Parathyroid adenoma (tissue), 2 donors: ENCODE data around the gene IL13RA1.

ENCODE experiments used
- H2AFZ ChIP-seq: fragments of 300-600 bp; sonication (generic); one replicate; pipeline ENCODE4 v1.7.0; 2017; ENCODE audit warnings: antibody characterized with exemption, mild to moderate bottlenecking
- H3K27ac ChIP-seq: fragments of 300-600 bp; sonication (generic); one replicate; pipeline ENCODE4 v1.7.0; 2017
- H3K27me3 ChIP-seq: fragments of 300-600 bp; sonication (generic); one replicate; pipeline ENCODE4 v1.7.0; 2017; ENCODE audit warnings: low read length; ENCODE audit not compliant: control insufficient read depth, insufficient read depth
- H3K36me3 ChIP-seq: fragments of 300-600 bp; sonication (generic); one replicate; pipeline ENCODE4 v1.7.0; 2017; ENCODE audit warnings: low read length; ENCODE audit not compliant: control insufficient read depth, insufficient read depth
- H3K4me1 ChIP-seq: fragments of 300-600 bp; sonication (generic); one replicate; pipeline ENCODE4 v1.7.0; 2017; ENCODE audit warnings: control low read depth
- H3K4me2 ChIP-seq: fragments of 300-600 bp; sonication (generic); one replicate; pipeline ENCODE4 v1.7.0; 2017; ENCODE audit warnings: low read length
- H3K4me3 ChIP-seq: fragments of 300-600 bp; sonication (generic); one replicate; pipeline ENCODE4 v1.7.0; 2017; ENCODE audit warnings: low read depth, low read length
- H3K79me2 ChIP-seq: fragments of 300-600 bp; sonication (generic); one replicate; pipeline ENCODE4 v1.7.0; 2017; ENCODE audit warnings: control low read depth
- H3K9ac ChIP-seq: fragments of 300-600 bp; sonication (generic); one replicate; pipeline ENCODE4 v1.7.0; 2017; ENCODE audit warnings: mild to moderate bottlenecking
- H3K9me3 ChIP-seq: fragments of 300-600 bp; sonication (generic); one replicate; pipeline ENCODE4 v1.7.0; 2017; ENCODE audit warnings: low read length; ENCODE audit not compliant: control insufficient read depth
- CTCF ChIP-seq: fragments of 300-600 bp; sonication (generic); IDR thresholded peaks from one replicate; pipeline ENCODE4 v1.7.0; 2017; ENCODE audit warnings: antibody characterized with exemption, mild to moderate bottlenecking
- donor health status: primary hyperparathyroidism.

IL13RA1 gene

DNA sequence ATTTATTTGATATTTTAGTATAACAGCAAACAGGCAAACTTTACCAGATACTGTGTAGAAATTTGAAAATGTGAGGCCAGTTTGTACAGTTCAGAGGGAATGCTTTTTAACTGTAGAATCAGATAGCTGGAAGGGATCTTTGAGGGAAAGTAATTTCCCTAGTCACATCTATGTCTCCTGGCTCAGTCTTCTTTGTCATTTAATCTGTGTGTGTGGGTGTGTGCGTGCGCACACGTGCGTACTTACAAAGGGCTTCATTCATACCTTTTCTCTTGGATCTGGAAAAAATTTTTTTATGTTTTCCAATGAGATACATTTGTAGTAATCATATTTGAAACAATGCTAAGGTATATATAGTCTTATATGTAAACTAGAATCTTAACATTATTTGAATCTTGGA is 44.6 kb downstream of the IL13RA1 start:
- Histone ChIP-seq H3K79me2 (no peaks in the 10 kb centered on the region), H2AFZ (no peak overlapping the region), H3K27me3 (no peaks in the 10 kb centered on the region), H3K27ac (no peak overlapping the region), H3K4me3 (no peak overlapping the region), H3K9ac (no peak overlapping the region), H3K36me3 (no peaks in the 10 kb centered on the region), H3K4me2 (no peak overlapping the region), H3K4me1 (no peaks in the 10 kb centered on the region), H3K9me3 (no peaks in the 10 kb centered on the region)
- TF ChIP-seq CTCF, result no peak

GRCh38 chrX:118773782-118774181 is 46.4 kb downstream of the IL13RA1 start:
- no peak for TF ChIP-seq CTCF
- no peak overlapping the region for H2AFZ ChIP-seq
- no peaks in the 10 kb centered on the region for H3K36me3 ChIP-seq
- no peak overlapping the region for H3K27ac ChIP-seq
- no peak overlapping the region for H3K4me2 ChIP-seq
- no peaks in the 10 kb centered on the region for H3K4me1 ChIP-seq
- H3K4me3 ChIP-seq, result no peak overlapping the region
- H3K9ac ChIP-seq, result no peak overlapping the region
- H3K27me3 ChIP-seq, result no peaks in the 10 kb centered on the region
- H3K79me2 ChIP-seq, result no peaks in the 10 kb centered on the region
- H3K9me3 ChIP-seq, result no peaks in the 10 kb centered on the region

DNA sequence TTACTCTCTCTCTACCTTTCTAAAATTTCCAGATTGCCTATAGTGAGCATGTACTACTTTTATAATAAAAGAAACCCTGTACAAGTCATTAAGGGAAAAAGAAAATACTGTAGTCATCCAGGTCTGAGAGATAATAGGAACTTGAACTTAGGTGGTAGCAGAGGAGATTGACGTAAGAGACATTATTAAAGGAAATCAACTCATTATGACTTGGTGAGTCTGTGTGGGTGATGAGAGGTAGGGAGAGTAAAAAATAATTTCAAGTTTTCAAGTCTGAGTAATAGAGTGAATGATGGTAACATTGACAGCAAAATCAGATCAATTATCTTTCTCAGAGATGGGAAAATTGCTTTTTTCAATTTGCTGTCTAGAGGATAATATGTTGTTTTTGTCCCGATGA is 52.2 kb downstream of the IL13RA1 start:
- Histone ChIP-seq H3K27me3 (no peaks in the 10 kb centered on the region), H3K79me2 (no peaks in the 10 kb centered on the region), H3K27ac (no peak overlapping the region), H3K4me2 (no peak overlapping the region), H3K9me3 (no peaks in the 10 kb centered on the region), H3K4me1 (no peaks in the 10 kb centered on the region), H3K9ac (no peak overlapping the region), H3K36me3 (no peaks in the 10 kb centered on the region), H2AFZ (no peak overlapping the region), H3K4me3 (no peak overlapping the region)
- no peak for TF ChIP-seq CTCF

- Histone ChIP-seq H3K27me3 (no peaks in the 10 kb centered on the region), H3K27ac (no peak overlapping the region), H3K9me3 (no peaks in the 10 kb centered on the region)
These were observed 53.1 kb downstream of the IL13RA1 start for GRCh38 chrX:118780509-118780908.

More at GRCh38 chrX:118780509-118780908, 53.1 kb downstream of the IL13RA1 start:
- Histone ChIP-seq H2AFZ (no peak overlapping the region), H3K4me1 (no peaks in the 10 kb centered on the region), H3K79me2 (no peaks in the 10 kb centered on the region), H3K4me2 (no peak overlapping the region), H3K36me3 (no peaks in the 10 kb centered on the region), H3K4me3 (no peak overlapping the region), H3K9ac (no peak overlapping the region)
- TF ChIP-seq CTCF, result no peak
